HEK293 (cell line): ENCODE results near the gene MBOAT2.
A peak's percentile ranks its signal among the peaks of the same experiment; 100 is the strongest.

ENCODE experiments used
- CTCF ChIA-PET: fragments of 350-600 bp; formaldehyde crosslinking; extraction: SDS; loops from one replicate; lab custom pipeline; 2021; ENCODE audit warnings: antibody characterized with exemption; lab: Yijun Ruan, JAX
- POLR2A ChIA-PET: fragments of 300-600 bp; formaldehyde crosslinking; extraction: SDS; loops from one replicate; lab custom pipeline; 2020; ENCODE audit warnings: antibody characterized with exemption, inconsistent platforms; lab: Yijun Ruan, JAX
- H3K27ac ChIP-seq: fragments of 200-500 bp; sonication (Bioruptor generic); 2 replicates; pipeline ENCODE4 v1.5.1; 2014; ENCODE audit warnings: low read depth, low read length, control low read depth, inconsistent platforms; ENCODE audit errors: extremely low read depth
- H3K36me3 ChIP-seq, 2 experiments: fragments of 200-500 bp in 1 of 2; sonication (Bioruptor generic) in 1 of 2; 1 replicate in 1 of 2; 2 replicates in 1 of 2; pipeline ENCODE4 v1.5.1; 2014 to 2017; ENCODE audit warnings: inconsistent platforms in 2 of 2, low read length in 2 of 2; ENCODE audit not compliant: control insufficient read depth in 2 of 2, insufficient read depth in 1 of 2
- H3K4me1 ChIP-seq: fragments of 200-500 bp; sonication (Bioruptor generic); 2 replicates; pipeline ENCODE4 v1.5.1; 2014; ENCODE audit warnings: mild to moderate bottlenecking, low read length, inconsistent platforms; ENCODE audit not compliant: control insufficient read depth, insufficient read depth
- H3K4me3 ChIP-seq: 2 replicates; pipeline ENCODE4 v1.5.1; 2011; ENCODE audit warnings: low read depth, mild to moderate bottlenecking, control low read depth, low read length, moderate library complexity
- H3K9me3 ChIP-seq: fragments of 200-500 bp; sonication (Bioruptor generic); 2 replicates; pipeline ENCODE4 v1.5.1; 2014; ENCODE audit warnings: low read depth, low read length, inconsistent platforms; ENCODE audit not compliant: control insufficient read depth, insufficient read depth
- INSM2 ChIP-seq: fragments of 450-650 bp; formaldehyde crosslinking; IDR thresholded peaks from 2 replicates; pipeline ENCODE4 v1.5.1; 2016; ENCODE audit warnings: missing biosample characterization, missing genetic modification characterization
- MEIS1 ChIP-seq: sonication (generic); formaldehyde crosslinking; IDR thresholded peaks from 2 replicates; pipeline ENCODE4 v1.8.1; 2022; ENCODE audit warnings: missing genetic modification reagents, mild to moderate bottlenecking, borderline replicate concordance
- TRIM28 ChIP-seq: IDR thresholded peaks from 2 replicates; pipeline ENCODE4 v1.6.1; 2011; ENCODE audit warnings: low read length, control low read depth, borderline replicate concordance
- TSHZ1 ChIP-seq: fragments of 450-650 bp; formaldehyde crosslinking; IDR thresholded peaks from 2 replicates; pipeline ENCODE4 v1.5.1; 2016; ENCODE audit warnings: missing biosample characterization, missing genetic modification characterization, borderline replicate concordance
- ZIC2 ChIP-seq: fragments of 450-650 bp; formaldehyde crosslinking; IDR thresholded peaks from 2 replicates; pipeline ENCODE4 v1.5.1; 2016; ENCODE audit warnings: missing biosample characterization, missing genetic modification characterization
- ZNF132 ChIP-seq: fragments of 450-650 bp; formaldehyde crosslinking; IDR thresholded peaks from 2 replicates; pipeline ENCODE4 v1.5.1; 2017; ENCODE audit warnings: missing biosample characterization, missing genetic modification characterization, borderline replicate concordance
- ZNF19 ChIP-seq: fragments of 450-650 bp; formaldehyde crosslinking; IDR thresholded peaks from 2 replicates; pipeline ENCODE4; 2016; ENCODE audit warnings: missing biosample characterization, missing genetic modification characterization, low read depth
- ZNF214 ChIP-seq: fragments of 450-650 bp; formaldehyde crosslinking; IDR thresholded peaks from 2 replicates; pipeline ENCODE4 v1.5.1; 2017; ENCODE audit warnings: missing biosample characterization, mild to moderate bottlenecking, missing genetic modification characterization, borderline replicate concordance
- ZNF23 ChIP-seq: fragments of 450-650 bp; formaldehyde crosslinking; IDR thresholded peaks from 2 replicates; pipeline ENCODE4 v1.5.1; 2016; ENCODE audit warnings: missing biosample characterization, missing genetic modification characterization, borderline replicate concordance
- ZNF239 ChIP-seq: fragments of 450-650 bp; formaldehyde crosslinking; IDR thresholded peaks from 2 replicates; pipeline ENCODE4 v1.5.1; 2016; ENCODE audit warnings: missing biosample characterization, missing genetic modification characterization
- ZNF248 ChIP-seq: fragments of 450-650 bp; formaldehyde crosslinking; IDR thresholded peaks from 2 replicates; pipeline ENCODE4 v1.5.1; 2017; ENCODE audit warnings: missing biosample characterization, missing genetic modification characterization
- ZNF266 ChIP-seq: fragments of 450-650 bp; formaldehyde crosslinking; IDR thresholded peaks from 2 replicates; pipeline ENCODE4 v1.5.1; 2016; ENCODE audit warnings: missing biosample characterization, missing genetic modification characterization, low read depth
- ZNF362 ChIP-seq: fragments of 450-650 bp; formaldehyde crosslinking; IDR thresholded peaks from 2 replicates; pipeline ENCODE4 v1.5.1; 2016; ENCODE audit warnings: missing biosample characterization, missing genetic modification characterization
- ZNF366 ChIP-seq: fragments of 450-650 bp; formaldehyde crosslinking; conservative IDR thresholded peaks from 2 replicates; pipeline ENCODE4 v1.5.1; 2016; ENCODE audit warnings: missing biosample characterization, missing genetic modification characterization
- ZNF423 ChIP-seq: fragments of 450-650 bp; formaldehyde crosslinking; IDR thresholded peaks from 2 replicates; pipeline ENCODE4 v1.5.1; 2016; ENCODE audit warnings: missing biosample characterization, missing genetic modification characterization
- ZNF501 ChIP-seq: fragments of 450-650 bp; formaldehyde crosslinking; IDR thresholded peaks from 2 replicates; pipeline ENCODE4 v1.5.1; 2016; ENCODE audit warnings: missing biosample characterization, missing genetic modification characterization
- ZNF510 ChIP-seq: fragments of 450-650 bp; formaldehyde crosslinking; IDR thresholded peaks from 2 replicates; pipeline ENCODE4 v1.5.1; 2018; ENCODE audit warnings: mild to moderate bottlenecking, missing genetic modification characterization, missing biosample characterization; ENCODE audit not compliant: insufficient replicate concordance
- ZNF571 ChIP-seq: fragments of 450-650 bp; formaldehyde crosslinking; IDR thresholded peaks from 2 replicates; pipeline ENCODE4 v1.5.0; 2017; ENCODE audit warnings: missing biosample characterization, missing genetic modification characterization
- ZNF596 ChIP-seq: fragments of 450-650 bp; IDR thresholded peaks from 2 replicates; pipeline ENCODE4 v1.5.0; 2018; ENCODE audit warnings: missing biosample characterization, mild to moderate bottlenecking, missing genetic modification characterization, moderate library complexity
- ZNF658 ChIP-seq: fragments of 450-650 bp; formaldehyde crosslinking; IDR thresholded peaks from 2 replicates; pipeline ENCODE4; 2016; ENCODE audit warnings: missing biosample characterization, missing genetic modification characterization
- ZNF791 ChIP-seq: fragments of 450-650 bp; formaldehyde crosslinking; IDR thresholded peaks from 2 replicates; pipeline ENCODE4 v1.5.1; 2016; ENCODE audit warnings: missing biosample characterization, missing genetic modification characterization
- ZNF837 ChIP-seq: fragments of 450-650 bp; formaldehyde crosslinking; IDR thresholded peaks from 2 replicates; pipeline ENCODE4 v1.5.1; 2016; ENCODE audit warnings: missing biosample characterization, missing genetic modification characterization
- TF ChIP-seq, protein P1 (sequence below): sonication (generic); formaldehyde crosslinking; IDR thresholded peaks from 2 replicates; pipeline ENCODE4 v1.8.1; 2022; ENCODE audit warnings: mild to moderate bottlenecking, moderate library complexity, missing genetic modification reagents
- TF ChIP-seq, protein P2 (sequence below): fragments of 450-650 bp; formaldehyde crosslinking; conservative IDR thresholded peaks from 2 replicates; pipeline ENCODE4 v1.5.1; 2016; ENCODE audit warnings: low read depth, missing biosample characterization, missing genetic modification characterization

MBOAT2 gene

DNA sequence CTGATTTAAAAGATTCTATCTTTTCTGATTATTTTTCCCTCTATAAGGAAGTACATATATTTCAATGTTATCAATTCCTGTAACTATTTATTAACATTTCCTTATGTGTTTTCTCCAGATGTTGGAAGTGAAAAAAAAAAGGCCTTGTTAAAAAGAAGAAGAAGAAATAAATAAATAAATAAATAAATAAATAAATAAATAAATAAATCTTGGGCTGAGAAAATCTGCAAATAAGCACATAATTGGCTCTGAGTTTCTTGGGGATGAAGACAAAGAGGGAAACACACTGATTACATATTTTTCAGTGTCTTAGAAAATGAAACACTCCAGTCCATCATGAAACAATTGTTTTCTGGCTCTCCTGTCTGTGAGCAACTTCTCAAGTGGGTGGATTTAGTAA lies 21.1 kb upstream of the MBOAT2 start (continued):
- TF ChIP-seq ZNF362 (tag by site-specific recombination) (no peak), MEIS1 (CRISPR knock-in tag) (no peak), ZNF423 (tag by site-specific recombination) (no peak), ZNF571 (tag by site-specific recombination) (no peak), ZNF239 (no peak), ZNF837 (tag by site-specific recombination) (no peak), ZNF266 (tag by site-specific recombination) (peak; percentile 59; the same call in 1 of the 2 replicates), ZNF510 (peak; percentile 53), ZIC2 (tag by site-specific recombination) (no peak), INSM2 (tag by site-specific recombination) (no peak), ZNF501 (tag by site-specific recombination) (no peak), ZNF214 (tag by site-specific recombination) (no peak), ZNF596 (tag by site-specific recombination) (no peak), ZNF19 (no peak), TSHZ1 (tag by site-specific recombination) (no peak), ZNF658 (tag by site-specific recombination) (no peak), ZNF366 (tag by site-specific recombination) (no peak), TRIM28 (no peak)
- TF ChIP-seq, protein P1, sequence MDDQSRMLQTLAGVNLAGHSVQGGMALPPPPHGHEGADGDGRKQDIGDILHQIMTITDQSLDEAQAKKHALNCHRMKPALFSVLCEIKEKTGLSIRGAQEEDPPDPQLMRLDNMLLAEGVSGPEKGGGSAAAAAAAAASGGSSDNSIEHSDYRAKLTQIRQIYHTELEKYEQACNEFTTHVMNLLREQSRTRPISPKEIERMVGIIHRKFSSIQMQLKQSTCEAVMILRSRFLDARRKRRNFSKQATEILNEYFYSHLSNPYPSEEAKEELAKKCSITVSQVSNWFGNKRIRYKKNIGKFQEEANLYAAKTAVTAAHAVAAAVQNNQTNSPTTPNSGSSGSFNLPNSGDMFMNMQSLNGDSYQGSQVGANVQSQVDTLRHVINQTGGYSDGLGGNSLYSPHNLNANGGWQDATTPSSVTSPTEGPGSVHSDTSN (CRISPR knock-in tag) = no peak

DNA sequence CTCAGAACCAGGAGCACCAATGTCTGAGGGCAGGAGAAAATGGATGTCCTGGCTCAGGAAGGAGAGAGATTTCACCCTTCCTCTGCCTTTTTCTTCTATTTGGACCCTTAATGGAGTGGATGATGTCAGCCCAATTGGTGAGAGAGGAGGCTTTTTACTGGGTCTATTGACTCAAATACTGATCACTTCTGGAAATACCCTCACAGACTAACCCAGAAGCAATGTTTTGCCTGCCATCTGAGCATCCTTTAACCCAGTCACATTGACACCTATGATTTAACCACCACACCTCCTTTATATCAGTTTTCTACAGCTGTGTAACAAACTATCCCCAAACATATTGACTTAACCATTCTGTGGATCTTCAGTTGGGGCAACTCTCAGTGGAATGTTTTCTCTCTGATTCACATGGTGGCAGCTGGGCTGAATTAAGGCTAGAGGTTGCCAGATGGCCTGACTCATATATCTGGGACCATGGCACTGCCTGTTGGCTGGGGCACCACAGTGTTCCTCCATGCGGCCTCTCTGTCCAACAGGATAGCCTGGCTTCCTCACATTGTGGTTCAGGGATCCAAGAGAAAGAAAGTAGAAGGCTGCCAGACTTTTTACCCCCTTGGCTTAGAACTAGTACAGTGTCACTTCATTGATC lies 18.2 kb upstream of the MBOAT2 start:
- TF ChIP-seq ZNF23 (tag by site-specific recombination) (no peak), ZNF791 (tag by site-specific recombination) (no peak), ZNF132 (no peak), ZNF248 (no peak)
- TF ChIP-seq, protein P2, sequence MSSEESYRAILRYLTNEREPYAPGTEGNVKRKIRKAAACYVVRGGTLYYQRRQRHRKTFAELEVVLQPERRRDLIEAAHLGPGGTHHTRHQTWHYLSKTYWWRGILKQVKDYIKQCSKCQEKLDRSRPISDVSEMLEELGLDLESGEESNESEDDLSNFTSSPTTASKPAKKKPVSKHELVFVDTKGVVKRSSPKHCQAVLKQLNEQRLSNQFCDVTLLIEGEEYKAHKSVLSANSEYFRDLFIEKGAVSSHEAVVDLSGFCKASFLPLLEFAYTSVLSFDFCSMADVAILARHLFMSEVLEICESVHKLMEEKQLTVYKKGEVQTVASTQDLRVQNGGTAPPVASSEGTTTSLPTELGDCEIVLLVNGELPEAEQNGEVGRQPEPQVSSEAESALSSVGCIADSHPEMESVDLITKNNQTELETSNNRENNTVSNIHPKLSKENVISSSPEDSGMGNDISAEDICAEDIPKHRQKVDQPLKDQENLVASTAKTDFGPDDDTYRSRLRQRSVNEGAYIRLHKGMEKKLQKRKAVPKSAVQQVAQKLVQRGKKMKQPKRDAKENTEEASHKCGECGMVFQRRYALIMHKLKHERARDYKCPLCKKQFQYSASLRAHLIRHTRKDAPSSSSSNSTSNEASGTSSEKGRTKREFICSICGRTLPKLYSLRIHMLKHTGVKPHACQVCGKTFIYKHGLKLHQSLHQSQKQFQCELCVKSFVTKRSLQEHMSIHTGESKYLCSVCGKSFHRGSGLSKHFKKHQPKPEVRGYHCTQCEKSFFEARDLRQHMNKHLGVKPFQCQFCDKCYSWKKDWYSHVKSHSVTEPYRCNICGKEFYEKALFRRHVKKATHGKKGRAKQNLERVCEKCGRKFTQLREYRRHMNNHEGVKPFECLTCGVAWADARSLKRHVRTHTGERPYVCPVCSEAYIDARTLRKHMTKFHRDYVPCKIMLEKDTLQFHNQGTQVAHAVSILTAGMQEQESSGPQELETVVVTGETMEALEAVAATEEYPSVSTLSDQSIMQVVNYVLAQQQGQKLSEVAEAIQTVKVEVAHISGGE (tag by site-specific recombination) = no peak
- CTCF ChIA-PET = no interaction called here
- H3K4me1 ChIP-seq = no peaks in the 10 kb centered on the region
- H3K9me3 ChIP-seq = no peaks in the 10 kb centered on the region
- H3K36me3 ChIP-seq = no peaks in the 10 kb centered on the region
- POLR2A ChIA-PET = interaction anchor here (0.5 kb wide), 1 partner anchor 172 kb away, joined by 3 read pairs; no protein-coding TSS in a partner anchor
- H3K27ac ChIP-seq = no peak overlapping the region
- no peak overlapping the region for H3K4me3 ChIP-seq
